HG02642 (cell line): Measurements from ENCODE around the gene NACC1.
A peak's percentile ranks its signal among the peaks of the same experiment; 100 is the strongest.
"Not testable (repeated sequence)": the region's sequence is repeated elsewhere in the genome, so short reads cannot be mapped to it uniquely, and the experiment has no call there.

Experiments
- ATAC-seq: cut with Tn5 transposase; IDR thresholded peaks from one replicate; pipeline ENCODE4 v1.9.1; 2021; ENCODE audit warnings: mild to moderate bottlenecking; ENCODE audit not compliant: unreplicated experiment, poor library complexity

NACC1 gene

GRCh38 chr19:13138171-13138915 is 20.3 kb downstream of the NACC1 start:
- no peak for ATAC-seq

GRCh38 chr19:13138916-13139198 is 20.8 kb downstream of the NACC1 start:
- no peak for ATAC-seq

- ATAC-seq = no peak
Observed at GRCh38 chr19:13139633-13140311, 21.7 kb downstream of the NACC1 start.

GRCh38 chr19:13146763-13147563 is 28.9 kb downstream of the NACC1 start:
- no peak for ATAC-seq

GRCh38 chr19:13149173-13149627 is 31.1 kb downstream of the NACC1 start:
- ATAC-seq = not testable (repeated sequence)

- peak; percentile 2 for ATAC-seq
Observed at GRCh38 chr19:13149628-13150186, 31.6 kb downstream of the NACC1 start.

GRCh38 chr19:13150187-13150930 is 32.3 kb downstream of the NACC1 start, which contains the start of the genes IER2 and STX10:
Gene IER2 (plus strand): TSS chr19:13150411. CDS start chr19:13153187, 2,776 bp downstream.
Gene STX10 (minus strand): TSS chr19:13150375. CDS start chr19:13150173, 202 bp downstream.
- ATAC-seq = peak; percentile 40

GRCh38 chr19:13150931-13151604 is 33.0 kb downstream of the NACC1 start:
- no peak for ATAC-seq

- peak; percentile 37 for ATAC-seq
Observed at GRCh38 chr19:13151605-13152355, 33.7 kb downstream of the NACC1 start.

GRCh38 chr19:13152356-13152973 is 34.4 kb downstream of the NACC1 start:
- ATAC-seq = peak; percentile 12

- ATAC-seq = peak; percentile 34
Observed at GRCh38 chr19:13152974-13153568, 35.0 kb downstream of the NACC1 start.

GRCh38 chr19:13153569-13154240 is 35.6 kb downstream of the NACC1 start:
- ATAC-seq = no peak

GRCh38 chr19:13154241-13154778 is 36.2 kb downstream of the NACC1 start:
- ATAC-seq = no peak

- ATAC-seq = no peak
Observed at GRCh38 chr19:13154911-13155471, 36.9 kb downstream of the NACC1 start.

GRCh38 chr19:13155472-13156359 is 37.7 kb downstream of the NACC1 start:
- ATAC-seq = peak; percentile 12

- no peak for ATAC-seq
Observed at GRCh38 chr19:13159713-13160112, 41.6 kb downstream of the NACC1 start.
